RPMI7951 (cell line): ENCODE measurements around the gene OLFM2. TPM values are rescaled to one million over a fixed set of nuclear protein-coding genes. Genes with fewer than 3 reads are reported as not detected.
"Not testable (repeated sequence)": the region's sequence is repeated elsewhere in the genome, so short reads cannot be mapped to it uniquely, and the experiment has no call there.

Experiments used
- DNase-seq: peaks from one replicate; pipeline ENCODE4 v3.0.0-alpha.2; 2012; ENCODE audit warnings: low read depth
- total RNA-seq: library from RNA; depleted of rRNA; stranded (reverse); fragments of >200 nt; shearing (Covaris generic); gene quantifications from 2 replicates; pipeline ENCODE4 v1.2.3, GENCODE V29; 2014; rRNA removed

Gene OLFM2
- total RNA-seq, 1 experiment from 2014 or later = 1.4 TPM

DNA sequence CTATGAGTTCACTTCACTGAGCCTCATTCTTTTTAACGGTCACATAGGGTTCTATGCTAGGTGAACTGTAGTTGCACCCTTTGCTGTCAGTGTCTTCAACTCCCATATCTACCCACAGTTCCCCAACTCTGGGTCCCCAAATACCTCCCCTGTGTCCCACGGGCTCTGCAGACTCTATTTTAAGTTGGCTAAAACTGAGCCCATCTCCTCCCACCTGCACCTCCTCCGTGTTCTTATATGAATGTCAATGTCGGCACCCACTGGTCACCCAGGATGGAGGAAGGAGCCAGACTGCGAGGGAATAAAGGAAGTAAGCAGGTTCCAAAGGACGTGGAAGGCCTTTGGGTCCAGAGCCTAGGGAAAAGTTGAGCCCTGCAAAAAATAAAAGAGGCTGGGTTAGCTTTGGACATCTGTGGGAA, 102.0 kb downstream of the OLFM2 start:
- no peak for DNase-seq

DNA sequence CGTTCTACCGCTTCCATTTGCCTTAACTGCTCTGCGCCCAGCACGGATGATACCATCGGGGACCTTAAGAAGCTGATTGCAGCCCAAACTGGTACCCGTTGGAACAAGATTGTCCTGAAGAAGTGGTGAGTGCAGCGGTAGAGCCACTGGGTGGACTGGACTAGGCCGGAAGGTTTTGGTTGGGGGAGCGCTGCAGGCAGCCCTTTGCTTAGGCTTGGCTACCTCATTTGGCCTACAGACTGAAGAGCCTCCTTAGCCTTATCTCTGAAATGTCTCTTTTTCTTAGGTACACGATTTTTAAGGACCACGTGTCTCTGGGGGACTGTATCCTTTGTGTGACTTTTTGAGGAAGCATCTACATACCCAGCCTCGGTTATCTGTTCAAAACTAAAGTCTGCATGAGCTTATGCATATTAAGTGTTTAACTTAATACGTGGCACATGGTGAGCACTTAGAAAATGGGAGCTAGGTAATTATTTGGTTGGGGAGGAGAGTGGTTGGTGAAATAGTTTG, 107.7 kb downstream of the OLFM2 start:
- DNase-seq = no peak

- peak; percentile 85 for DNase-seq
These were observed 108.8 kb downstream of the OLFM2 start, which contains the start of gene UBL5 for GRCh38 chr19:9827289-9828238. Gene UBL5, plus strand, starts transcription at chr19:9827918. Its CDS starts 420 bp downstream, at chr19:9828338.

- DNase-seq = no peak
These were observed 112.5 kb downstream of the OLFM2 start for GRCh38 chr19:9823816-9824215.

DNA sequence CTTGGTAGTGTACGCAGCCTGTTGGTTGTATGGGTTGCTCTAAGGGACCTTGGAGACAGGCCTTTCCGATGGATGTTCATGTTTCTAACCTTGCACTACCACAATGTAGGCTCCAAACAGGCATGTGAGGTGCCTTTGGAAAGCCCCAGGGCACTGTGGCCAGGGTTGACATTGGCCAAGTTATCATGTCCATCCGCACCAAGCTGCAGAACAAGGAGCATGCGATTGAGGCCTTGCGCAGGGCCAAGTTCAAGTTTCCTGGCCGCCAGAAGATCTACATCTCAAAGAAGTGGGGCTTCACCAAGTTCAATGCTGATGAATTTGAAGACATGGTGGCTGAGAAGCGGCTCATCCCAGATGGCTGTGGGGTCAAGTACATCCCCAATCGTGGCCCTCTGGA, 116.3 kb downstream of the OLFM2 start:
- not testable (repeated sequence) for DNase-seq

- DNase-seq = peak; percentile 97
These were observed 116.8 kb downstream of the OLFM2 start for GRCh38 chr19:9819596-9819909.

- peak; percentile 98 for DNase-seq
These were observed 117.3 kb downstream of the OLFM2 start, which contains the start of gene FBXL12 for GRCh38 chr19:9818734-9819595. Gene FBXL12, minus strand, starts transcription at chr19:9819079. Its CDS starts 266 bp downstream, at chr19:9818813.

DNA sequence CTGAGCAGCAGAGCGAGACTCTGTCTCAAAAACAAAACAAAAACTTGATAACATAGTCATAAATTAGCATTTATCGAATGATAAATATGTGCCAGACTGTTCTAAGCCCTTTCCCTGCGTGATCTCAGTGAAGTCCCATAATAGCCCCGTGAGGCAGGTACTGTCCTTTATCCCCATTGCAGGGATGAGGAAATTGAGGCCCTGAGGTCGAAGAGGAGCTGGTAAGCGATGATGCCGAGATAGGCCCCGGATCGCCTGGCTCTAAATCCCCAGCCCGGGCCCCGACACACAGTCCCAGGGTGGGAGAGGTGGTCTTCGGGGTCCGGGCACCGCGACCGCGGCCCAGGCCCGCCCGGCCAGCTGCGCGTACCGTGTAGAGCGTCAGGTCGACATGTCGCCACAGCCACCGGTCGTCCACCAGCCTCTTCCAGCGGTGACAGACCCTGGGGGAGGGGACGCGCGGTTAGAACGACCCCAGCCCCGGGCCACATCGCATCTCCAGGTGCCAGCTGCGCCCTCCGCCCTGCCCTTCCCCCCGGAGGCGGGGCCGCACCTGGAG, 118.1 kb downstream of the OLFM2 start:
- DNase-seq = no peak

GRCh38 chr19:9811139-9811538, 125.2 kb downstream of the OLFM2 start:
- DNase-seq = no peak

- no peak for DNase-seq
These were observed 127.2 kb downstream of the OLFM2 start for GRCh38 chr19:9808855-9809824.

DNA sequence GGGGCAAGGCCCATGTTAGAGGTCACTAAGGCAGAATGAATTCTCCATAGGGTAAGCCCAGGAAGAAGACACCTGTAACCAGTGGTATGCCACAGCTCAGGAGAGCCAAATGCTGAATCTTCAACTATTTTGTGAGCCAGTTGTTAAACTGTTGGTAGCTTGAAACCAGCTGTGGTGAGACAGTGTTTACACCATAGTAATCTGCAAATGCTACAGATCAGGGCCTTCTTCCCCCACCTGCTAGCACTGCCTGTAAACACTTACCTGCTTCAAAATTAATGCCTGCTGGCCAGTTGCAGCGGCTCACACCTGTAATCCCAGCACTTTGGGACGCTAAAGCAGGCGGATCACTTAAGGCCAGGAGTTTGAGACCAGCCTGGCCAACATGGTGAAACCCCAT, 129.5 kb downstream of the OLFM2 start:
- no peak for DNase-seq

Other genes starting within 250 kb of the OLFM2 start
- 12.4 and 12.6 TPM in 2 replicates for gene ZNF846, start 167.8 kb downstream of the OLFM2 start, total RNA-seq
- gene FBXL12, start 117.4 kb downstream of the OLFM2 start, total RNA-seq = 13.9 and 20.9 TPM in 2 replicates
- 634 and 688 TPM in 2 replicates for gene UBL5, start 108.6 kb downstream of the OLFM2 start, total RNA-seq
- 137 and 205 TPM in 2 replicates for gene PIN1, start 101.2 kb downstream of the OLFM2 start, total RNA-seq
- 3.0 and 4.8 TPM in 2 replicates for gene COL5A3, start 74.0 kb upstream of the OLFM2 start, total RNA-seq
- gene RDH8, start 77.0 kb upstream of the OLFM2 start, total RNA-seq = 0.12 TPM in 1 of 2 replicates, not detected in the other
- 15.6 and 21.9 TPM in 2 replicates for gene SHFL, start 149.8 kb upstream of the OLFM2 start, total RNA-seq
- 0.98 TPM in 1 of 2 replicates, not detected in the other for gene ANGPTL6, start 166.2 kb upstream of the OLFM2 start, total RNA-seq
- gene PPAN, start 169.8 kb upstream of the OLFM2 start, total RNA-seq = 17.8 and 19.3 TPM in 2 replicates
- gene P2RY11, start 175.2 kb upstream of the OLFM2 start, total RNA-seq = 1.1 and 1.2 TPM in 2 replicates
- gene EIF3G, start 183.4 kb upstream of the OLFM2 start, total RNA-seq = 264 and 284 TPM in 2 replicates